ENCODE measurements around the gene GORASP1.

- TF ChIP-seq CTCF (optimal IDR thresholded peaks at IDR 0.05 in 1 of 3, IDR thresholded peaks at IDR 0.05 in 1 of 3, conservative IDR thresholded peaks at IDR 0.05 in 1 of 3; ENCODE audit: extremely low read depth in 1 of 3, insufficient read depth in 2 of 3, low read length in 3 of 3) (no peak), EZH2 (IDR thresholded peaks at IDR 0.05; ENCODE audit: low read length) (no peak)
These were observed 11.6 kb downstream of the GORASP1 start for GRCh38 chr3:39095778-39096177.

All from keratinocyte (primary cell).